Parathyroid adenoma (tissue), 2 donors: ENCODE data around the gene SUN2.

ENCODE experiments used
- H2AFZ ChIP-seq: fragments of 300-600 bp; sonication (generic); one replicate; pipeline ENCODE4 v1.7.0; 2017; ENCODE audit warnings: antibody characterized with exemption, mild to moderate bottlenecking
- H3K27ac ChIP-seq: fragments of 300-600 bp; sonication (generic); one replicate; pipeline ENCODE4 v1.7.0; 2017
- H3K27me3 ChIP-seq: fragments of 300-600 bp; sonication (generic); one replicate; pipeline ENCODE4 v1.7.0; 2017; ENCODE audit warnings: low read length; ENCODE audit not compliant: control insufficient read depth, insufficient read depth
- H3K36me3 ChIP-seq: fragments of 300-600 bp; sonication (generic); one replicate; pipeline ENCODE4 v1.7.0; 2017; ENCODE audit warnings: low read length; ENCODE audit not compliant: control insufficient read depth, insufficient read depth
- H3K4me1 ChIP-seq: fragments of 300-600 bp; sonication (generic); one replicate; pipeline ENCODE4 v1.7.0; 2017; ENCODE audit warnings: control low read depth
- H3K4me2 ChIP-seq: fragments of 300-600 bp; sonication (generic); one replicate; pipeline ENCODE4 v1.7.0; 2017; ENCODE audit warnings: low read length
- H3K4me3 ChIP-seq: fragments of 300-600 bp; sonication (generic); one replicate; pipeline ENCODE4 v1.7.0; 2017; ENCODE audit warnings: low read depth, low read length
- H3K79me2 ChIP-seq: fragments of 300-600 bp; sonication (generic); one replicate; pipeline ENCODE4 v1.7.0; 2017; ENCODE audit warnings: control low read depth
- H3K9ac ChIP-seq: fragments of 300-600 bp; sonication (generic); one replicate; pipeline ENCODE4 v1.7.0; 2017; ENCODE audit warnings: mild to moderate bottlenecking
- H3K9me3 ChIP-seq: fragments of 300-600 bp; sonication (generic); one replicate; pipeline ENCODE4 v1.7.0; 2017; ENCODE audit warnings: low read length; ENCODE audit not compliant: control insufficient read depth
- TF ChIP-seq, protein P1 (sequence below): fragments of 300-600 bp; sonication (generic); IDR thresholded peaks from one replicate; pipeline ENCODE4 v1.7.0; 2017; ENCODE audit warnings: antibody characterized with exemption, mild to moderate bottlenecking
- donor health status: primary hyperparathyroidism.

The SUN2 gene

DNA sequence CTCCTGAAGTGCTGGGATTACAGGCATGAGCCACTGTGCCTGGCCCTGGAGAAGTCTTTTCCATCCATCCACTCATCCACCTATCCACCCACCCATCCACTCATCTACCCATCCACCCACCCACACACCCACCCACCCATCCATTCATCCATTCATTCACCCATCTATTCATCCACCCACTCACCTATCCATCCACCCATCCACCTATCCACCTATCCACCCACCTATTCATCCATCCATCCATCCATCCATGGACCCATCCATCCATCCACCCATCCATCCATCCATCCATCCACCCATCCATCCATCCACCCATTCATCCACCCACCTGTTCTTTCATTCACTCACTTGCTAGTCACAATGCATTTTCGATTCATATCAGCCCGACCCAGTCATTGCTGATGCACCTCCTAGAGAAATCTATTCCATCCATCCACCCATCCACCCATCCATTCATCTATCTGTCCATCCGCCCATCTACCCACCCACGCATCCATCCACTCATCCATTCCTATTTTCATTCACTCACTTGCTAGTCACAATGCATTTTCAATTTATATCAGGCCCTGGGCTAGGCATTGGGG, 17.7 kb upstream of the SUN2 start:
- Histone ChIP-seq H3K36me3 (no peaks in the 10 kb centered on the region), H3K4me2 (no peak overlapping the region), H3K4me1 (no peaks in the 10 kb centered on the region), H3K9me3 (no peaks in the 10 kb centered on the region), H3K9ac (no peak overlapping the region), H3K27me3 (no peaks in the 10 kb centered on the region), H3K27ac (no peak overlapping the region), H3K4me3 (no peak overlapping the region), H3K79me2 (no peaks in the 10 kb centered on the region), H2AFZ (no peak overlapping the region)
- TF ChIP-seq, protein P1, sequence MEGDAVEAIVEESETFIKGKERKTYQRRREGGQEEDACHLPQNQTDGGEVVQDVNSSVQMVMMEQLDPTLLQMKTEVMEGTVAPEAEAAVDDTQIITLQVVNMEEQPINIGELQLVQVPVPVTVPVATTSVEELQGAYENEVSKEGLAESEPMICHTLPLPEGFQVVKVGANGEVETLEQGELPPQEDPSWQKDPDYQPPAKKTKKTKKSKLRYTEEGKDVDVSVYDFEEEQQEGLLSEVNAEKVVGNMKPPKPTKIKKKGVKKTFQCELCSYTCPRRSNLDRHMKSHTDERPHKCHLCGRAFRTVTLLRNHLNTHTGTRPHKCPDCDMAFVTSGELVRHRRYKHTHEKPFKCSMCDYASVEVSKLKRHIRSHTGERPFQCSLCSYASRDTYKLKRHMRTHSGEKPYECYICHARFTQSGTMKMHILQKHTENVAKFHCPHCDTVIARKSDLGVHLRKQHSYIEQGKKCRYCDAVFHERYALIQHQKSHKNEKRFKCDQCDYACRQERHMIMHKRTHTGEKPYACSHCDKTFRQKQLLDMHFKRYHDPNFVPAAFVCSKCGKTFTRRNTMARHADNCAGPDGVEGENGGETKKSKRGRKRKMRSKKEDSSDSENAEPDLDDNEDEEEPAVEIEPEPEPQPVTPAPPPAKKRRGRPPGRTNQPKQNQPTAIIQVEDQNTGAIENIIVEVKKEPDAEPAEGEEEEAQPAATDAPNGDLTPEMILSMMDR: no peak

DNA sequence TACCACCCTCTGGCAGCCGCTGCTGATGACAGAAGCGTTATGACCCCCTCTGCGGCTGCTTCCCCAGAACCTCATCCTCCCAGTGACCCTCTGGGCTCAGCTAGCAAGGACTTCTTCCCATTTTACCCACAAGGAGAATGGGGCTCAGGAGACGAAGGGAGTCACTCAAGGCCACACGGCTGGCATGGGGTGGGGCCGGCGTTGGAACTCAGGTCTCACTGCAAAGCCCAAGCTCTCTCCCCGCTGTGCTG, 16.8 kb upstream of the SUN2 start:
- H3K27me3 ChIP-seq: no peaks in the 10 kb centered on the region
- no peak overlapping the region for H3K4me2 ChIP-seq
- no peak overlapping the region for H2AFZ ChIP-seq
- TF ChIP-seq, protein P1: no peak
- no peak overlapping the region for H3K4me3 ChIP-seq
- H3K4me1 ChIP-seq: no peaks in the 10 kb centered on the region
- no peaks in the 10 kb centered on the region for H3K9me3 ChIP-seq
- H3K27ac ChIP-seq: no peak overlapping the region
- H3K9ac ChIP-seq: no peak overlapping the region
- no peaks in the 10 kb centered on the region for H3K36me3 ChIP-seq
- no peaks in the 10 kb centered on the region for H3K79me2 ChIP-seq

DNA sequence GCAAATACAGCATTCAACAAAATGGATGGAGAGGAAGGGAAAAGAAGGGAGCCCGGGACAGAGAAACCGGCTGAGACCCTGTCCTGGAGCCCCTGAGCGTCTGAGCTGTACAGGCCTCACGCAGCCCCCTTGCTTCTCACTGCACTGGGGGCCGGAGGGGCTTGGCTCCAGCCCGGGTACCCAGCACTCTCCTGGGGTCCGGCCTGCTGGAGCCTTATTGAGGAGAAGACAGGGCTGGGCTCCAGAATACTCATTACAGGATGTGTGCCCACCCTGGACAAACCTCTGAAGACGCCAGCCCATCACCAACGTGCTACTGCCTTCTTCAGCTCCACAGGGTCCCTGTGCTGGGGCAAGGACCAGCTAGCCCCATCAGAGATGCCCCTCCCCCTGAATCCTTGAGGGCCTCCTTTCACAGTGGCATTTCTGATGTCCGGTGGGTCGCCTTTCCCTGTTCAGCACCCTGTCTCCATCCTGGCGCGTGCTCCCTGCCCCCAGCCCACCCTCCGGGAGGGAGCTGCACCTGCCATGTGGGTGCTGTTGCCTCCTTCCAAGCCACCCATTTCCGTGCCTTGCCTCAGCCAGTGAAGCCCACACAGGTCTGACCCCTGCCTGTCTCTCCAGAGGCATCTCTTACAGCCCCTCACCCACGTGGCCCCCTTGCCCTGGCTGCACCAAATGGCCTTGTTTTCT, 14.6 kb upstream of the SUN2 start:
- no peaks in the 10 kb centered on the region for H3K79me2 ChIP-seq
- TF ChIP-seq, protein P1: no peak
- H2AFZ ChIP-seq: no peak overlapping the region
- H3K4me3 ChIP-seq: no peak overlapping the region
- H3K27ac ChIP-seq: no peak overlapping the region
- no peaks in the 10 kb centered on the region for H3K27me3 ChIP-seq
- H3K4me1 ChIP-seq: no peaks in the 10 kb centered on the region
- H3K9ac ChIP-seq: no peak overlapping the region
- no peaks in the 10 kb centered on the region for H3K9me3 ChIP-seq
- H3K36me3 ChIP-seq: no peaks in the 10 kb centered on the region
- H3K4me2 ChIP-seq: no peak overlapping the region

DNA sequence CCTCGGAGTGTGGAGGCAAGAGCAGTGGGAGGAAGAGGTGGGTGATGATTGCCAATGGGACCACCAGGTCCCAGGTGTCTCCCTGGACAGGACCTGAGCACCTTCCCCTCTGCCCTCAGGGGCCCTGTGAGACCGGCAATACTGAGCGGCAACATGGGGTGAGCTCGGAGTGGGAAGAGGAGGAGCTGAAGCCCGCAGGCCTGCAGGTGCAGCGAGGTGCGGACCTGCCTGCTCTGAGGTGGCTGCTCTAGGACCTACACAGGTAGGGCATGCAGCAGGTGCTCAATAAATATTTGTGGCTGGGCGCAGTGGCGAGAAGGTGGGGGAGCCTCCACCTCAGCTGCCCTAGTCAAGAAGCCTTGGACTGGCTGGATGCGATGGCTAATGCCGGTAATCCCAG, 12.2 kb upstream of the SUN2 start:
- no peaks in the 10 kb centered on the region for H3K4me1 ChIP-seq
- H3K4me2 ChIP-seq: no peak overlapping the region
- H3K4me3 ChIP-seq: no peak overlapping the region
- no peak overlapping the region for H2AFZ ChIP-seq
- H3K9ac ChIP-seq: no peak overlapping the region
- TF ChIP-seq, protein P1: no peak
- H3K9me3 ChIP-seq: no peaks in the 10 kb centered on the region
- H3K79me2 ChIP-seq: no peaks in the 10 kb centered on the region
- no peaks in the 10 kb centered on the region for H3K36me3 ChIP-seq
- no peak overlapping the region for H3K27ac ChIP-seq
- H3K27me3 ChIP-seq: no peaks in the 10 kb centered on the region

DNA sequence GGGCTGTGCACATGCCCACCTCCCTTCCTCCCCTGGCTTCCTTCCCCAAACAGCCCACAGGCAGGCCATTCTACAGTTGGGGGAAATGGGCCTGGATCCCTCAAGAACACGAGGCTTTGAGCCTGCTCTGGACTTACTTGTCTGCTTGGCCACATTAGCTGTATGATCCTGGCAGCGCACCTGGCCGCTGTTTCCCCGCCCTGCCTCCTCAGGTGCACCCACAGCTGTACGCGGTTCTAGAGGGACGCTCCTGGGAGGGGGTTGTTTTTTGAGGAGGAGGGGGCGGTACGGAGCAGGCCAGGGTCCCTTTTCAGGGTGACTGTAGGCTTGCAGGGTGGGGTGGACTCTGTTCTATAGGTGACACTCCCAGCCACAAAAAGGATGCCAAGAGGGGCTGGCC, 11.5 kb upstream of the SUN2 start:
- no peak overlapping the region for H3K4me3 ChIP-seq
- H3K79me2 ChIP-seq: no peaks in the 10 kb centered on the region
- no peak overlapping the region for H2AFZ ChIP-seq
- H3K9me3 ChIP-seq: no peaks in the 10 kb centered on the region
- no peaks in the 10 kb centered on the region for H3K4me1 ChIP-seq
- no peaks in the 10 kb centered on the region for H3K27me3 ChIP-seq
- H3K4me2 ChIP-seq: no peak overlapping the region
- no peak overlapping the region for H3K27ac ChIP-seq
- TF ChIP-seq, protein P1: no peak
- H3K36me3 ChIP-seq: no peaks in the 10 kb centered on the region
- H3K9ac ChIP-seq: no peak overlapping the region
